ENCODE data around the gene TGFA.

The TGFA gene

DNA sequence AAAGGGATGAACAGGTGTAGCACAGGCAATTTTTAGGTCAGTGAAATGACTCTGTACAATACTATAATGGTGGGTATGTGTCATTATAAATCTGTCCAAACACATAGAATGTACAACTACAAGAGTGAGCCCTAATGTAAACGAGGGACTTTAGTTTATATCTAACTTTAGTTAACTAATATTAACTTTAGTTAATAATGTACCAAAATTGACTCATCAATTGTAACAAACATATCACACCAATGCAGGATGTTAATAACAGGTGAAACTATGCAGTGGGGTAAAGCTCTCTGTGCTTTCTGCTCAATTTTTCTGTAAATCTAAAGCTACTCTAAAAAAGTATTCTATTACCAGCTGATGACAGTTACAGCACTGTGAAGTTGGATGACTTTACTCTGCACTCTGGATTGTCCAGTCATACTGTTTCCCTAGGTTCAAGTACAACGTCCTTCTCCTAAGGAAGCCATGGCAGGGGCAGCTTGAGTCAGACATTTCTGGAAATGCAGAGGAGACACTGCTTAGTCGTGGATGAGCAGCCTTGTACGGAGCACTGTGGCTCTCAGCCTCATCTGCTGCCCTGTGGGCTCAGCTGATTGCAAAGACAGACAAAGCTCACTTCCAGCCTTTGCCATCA, 26.1 kb downstream of the TGFA start:
- TF ChIP-seq, protein P1, sequence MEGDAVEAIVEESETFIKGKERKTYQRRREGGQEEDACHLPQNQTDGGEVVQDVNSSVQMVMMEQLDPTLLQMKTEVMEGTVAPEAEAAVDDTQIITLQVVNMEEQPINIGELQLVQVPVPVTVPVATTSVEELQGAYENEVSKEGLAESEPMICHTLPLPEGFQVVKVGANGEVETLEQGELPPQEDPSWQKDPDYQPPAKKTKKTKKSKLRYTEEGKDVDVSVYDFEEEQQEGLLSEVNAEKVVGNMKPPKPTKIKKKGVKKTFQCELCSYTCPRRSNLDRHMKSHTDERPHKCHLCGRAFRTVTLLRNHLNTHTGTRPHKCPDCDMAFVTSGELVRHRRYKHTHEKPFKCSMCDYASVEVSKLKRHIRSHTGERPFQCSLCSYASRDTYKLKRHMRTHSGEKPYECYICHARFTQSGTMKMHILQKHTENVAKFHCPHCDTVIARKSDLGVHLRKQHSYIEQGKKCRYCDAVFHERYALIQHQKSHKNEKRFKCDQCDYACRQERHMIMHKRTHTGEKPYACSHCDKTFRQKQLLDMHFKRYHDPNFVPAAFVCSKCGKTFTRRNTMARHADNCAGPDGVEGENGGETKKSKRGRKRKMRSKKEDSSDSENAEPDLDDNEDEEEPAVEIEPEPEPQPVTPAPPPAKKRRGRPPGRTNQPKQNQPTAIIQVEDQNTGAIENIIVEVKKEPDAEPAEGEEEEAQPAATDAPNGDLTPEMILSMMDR (IDR thresholded peaks at IDR 0.05; ENCODE audit: insufficient read depth, low read depth, low read length, missing control alignments): no peak
- no peak overlapping the region for H3K4me3 ChIP-seq (ENCODE audit: low read length)
- no peak for DNase-seq (ENCODE audit: low read depth)

DNA sequence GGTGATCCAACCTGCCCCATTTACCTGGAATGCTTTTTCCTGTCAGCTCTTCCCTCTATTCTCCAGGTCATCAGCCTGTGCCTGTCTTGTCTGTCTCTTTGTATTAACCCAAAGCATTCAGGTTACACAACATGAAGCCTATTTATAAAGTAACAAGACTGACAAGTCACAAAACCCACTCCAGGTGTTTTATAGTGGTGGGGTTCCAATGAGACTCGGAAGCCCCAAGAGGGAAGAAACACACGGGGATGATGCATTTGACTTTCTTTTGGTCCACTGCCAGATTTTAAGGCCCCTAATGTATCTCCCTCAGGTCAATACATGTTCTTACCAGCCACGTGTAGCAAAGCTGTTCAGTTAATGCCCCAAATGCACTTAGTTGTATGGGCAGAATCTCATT, 27.5 kb downstream of the TGFA start:
- TF ChIP-seq, protein P1 (IDR thresholded peaks at IDR 0.05; ENCODE audit: insufficient read depth, low read depth, low read length, missing control alignments): no peak

DNA sequence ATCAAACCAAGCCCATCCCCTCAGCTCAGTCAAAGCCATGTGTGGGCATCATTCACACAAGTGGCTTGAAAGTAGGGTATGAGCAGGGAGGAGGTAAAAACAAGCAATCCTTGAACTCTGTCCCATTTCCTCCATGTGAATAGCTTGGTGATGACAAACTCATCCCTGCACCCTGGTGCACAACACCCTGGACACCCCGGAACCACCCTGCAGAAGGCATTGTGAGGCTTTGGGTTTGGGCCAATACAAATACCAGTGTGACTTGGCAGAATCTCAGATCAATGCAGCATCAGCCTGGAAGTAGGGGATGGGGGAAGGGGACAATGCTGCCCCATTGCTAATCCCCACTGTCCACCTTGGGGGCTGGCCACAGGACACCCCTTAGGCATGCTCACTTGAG, 28.6 kb downstream of the TGFA start:
- TF ChIP-seq, protein P1 (IDR thresholded peaks at IDR 0.05; ENCODE audit: insufficient read depth, low read depth, low read length, missing control alignments): no peak
- DNase-seq (ENCODE audit: low read depth): peak; percentile 88
- H3K4me3 ChIP-seq (ENCODE audit: low read length): no peak overlapping the region

More for the DNA sequence above, 27.5 kb downstream of the TGFA start:
- H3K4me3 ChIP-seq (ENCODE audit: low read length): no peak overlapping the region
- DNase-seq (ENCODE audit: low read depth): no peak

DNA sequence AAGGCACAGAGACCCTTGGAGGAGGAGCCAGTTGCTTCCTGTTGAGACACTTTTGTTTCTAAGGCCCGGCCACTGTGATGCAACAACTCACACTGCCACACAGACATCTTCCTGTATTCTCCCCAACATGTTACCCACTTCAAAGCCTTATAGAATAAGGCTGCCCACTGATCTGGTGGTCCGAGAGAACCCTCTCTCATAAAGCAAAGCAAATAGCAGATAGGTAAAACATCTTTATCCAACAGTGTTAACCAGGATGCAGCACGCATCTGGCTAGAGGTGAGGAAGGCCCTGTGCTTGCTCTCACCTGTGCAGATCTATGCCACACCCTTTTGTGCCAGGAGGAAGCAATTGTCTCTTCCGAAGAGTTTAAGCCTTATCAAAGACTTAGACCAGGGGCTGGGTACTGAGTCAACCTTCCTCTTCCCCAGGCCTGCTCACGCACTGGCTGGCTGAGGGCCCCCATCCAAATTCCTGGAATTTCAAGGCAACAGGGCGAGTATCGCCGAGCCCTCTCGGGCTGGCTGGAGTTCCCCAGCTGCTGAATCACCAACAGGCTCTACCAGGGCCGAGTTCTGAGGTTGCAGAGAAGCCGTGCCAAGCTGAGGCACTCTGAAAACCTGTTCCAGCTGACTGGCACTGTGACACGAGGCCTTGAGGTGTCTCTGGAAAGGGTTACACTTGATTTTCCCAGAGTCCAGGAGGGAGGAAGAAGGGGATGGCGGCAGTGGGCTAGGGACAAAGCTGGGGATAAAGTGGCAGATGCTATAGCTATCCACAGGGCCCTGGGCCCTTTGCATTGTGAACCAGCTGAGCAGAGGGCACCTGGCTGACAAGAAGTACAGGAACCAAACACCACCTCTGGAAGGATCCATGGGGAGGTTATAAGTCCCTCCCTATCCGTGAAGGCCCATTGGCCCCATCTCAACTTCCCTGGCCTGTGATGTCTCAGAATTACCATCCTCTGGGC, 29.3 kb downstream of the TGFA start:
- H3K4me3 ChIP-seq (ENCODE audit: low read length): no peak overlapping the region
- DNase-seq (ENCODE audit: low read depth): peak; percentile 99

DNA sequence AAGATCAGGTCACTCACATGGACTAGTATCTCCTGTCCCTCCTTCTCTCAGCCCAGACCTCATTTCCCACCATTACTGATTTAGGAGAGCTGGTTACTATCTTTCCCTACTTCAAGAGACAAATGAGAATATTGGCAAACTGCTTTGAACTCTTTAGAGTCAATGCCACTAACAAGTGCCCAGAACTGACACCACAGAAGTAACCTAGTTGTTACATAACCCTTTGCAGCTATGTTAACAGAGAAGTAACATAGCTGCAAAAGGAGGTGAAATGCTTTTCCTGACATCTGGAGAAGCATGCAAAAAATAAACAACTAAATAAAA, 30.0 kb downstream of the TGFA start:
- TF ChIP-seq, protein P1 (IDR thresholded peaks at IDR 0.05; ENCODE audit: insufficient read depth, low read depth, low read length, missing control alignments): no peak
- H3K4me3 ChIP-seq (ENCODE audit: low read length): no peak overlapping the region
- DNase-seq (ENCODE audit: low read depth): no peak

More for the DNA sequence above, 29.3 kb downstream of the TGFA start:
- TF ChIP-seq, protein P1 (IDR thresholded peaks at IDR 0.05; ENCODE audit: insufficient read depth, low read depth, low read length, missing control alignments): no peak

DNA sequence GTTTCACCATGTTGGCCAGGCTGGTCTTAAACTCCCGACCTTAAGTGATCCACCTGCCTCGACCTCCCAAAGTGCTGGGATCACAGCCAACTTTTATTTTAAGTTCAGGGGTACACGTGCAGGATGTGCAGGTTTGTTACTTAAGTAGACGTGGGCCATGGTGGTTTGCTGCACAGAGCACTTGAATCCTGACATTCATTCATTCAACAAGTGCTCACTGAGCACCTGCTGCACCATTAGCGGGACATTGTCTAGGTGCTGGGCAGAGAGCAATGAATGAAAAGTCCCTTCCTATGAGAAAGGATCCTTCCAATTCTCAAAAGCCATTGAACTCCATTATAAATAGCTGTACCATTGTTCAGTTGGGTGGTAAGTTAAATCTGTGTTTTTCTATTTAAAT, 31.0 kb downstream of the TGFA start:
- TF ChIP-seq, protein P1 (IDR thresholded peaks at IDR 0.05; ENCODE audit: insufficient read depth, low read depth, low read length, missing control alignments): no peak
- no peak for DNase-seq (ENCODE audit: low read depth)

More for the DNA sequence above, 31.0 kb downstream of the TGFA start:
- no peak overlapping the region for H3K4me3 ChIP-seq (ENCODE audit: low read length)
